ENCODE measurements around the gene TLR1.

GRCh38 chr4:38752372-38752940 lies 52.1 kb downstream of the TLR1 start:
- TF ChIP-seq EZH2 (optimal IDR thresholded peaks at IDR 0.05; ENCODE audit: low read depth, low read length) (no peak), CTCF (IDR thresholded peaks at IDR 0.05; ENCODE audit: low read length) (no peak), EZH2phosphoT487 (IDR thresholded peaks at IDR 0.05; ENCODE audit: low read length) (no peak)
